ENCODE data around the gene PPP1CC.

The PPP1CC gene

DNA sequence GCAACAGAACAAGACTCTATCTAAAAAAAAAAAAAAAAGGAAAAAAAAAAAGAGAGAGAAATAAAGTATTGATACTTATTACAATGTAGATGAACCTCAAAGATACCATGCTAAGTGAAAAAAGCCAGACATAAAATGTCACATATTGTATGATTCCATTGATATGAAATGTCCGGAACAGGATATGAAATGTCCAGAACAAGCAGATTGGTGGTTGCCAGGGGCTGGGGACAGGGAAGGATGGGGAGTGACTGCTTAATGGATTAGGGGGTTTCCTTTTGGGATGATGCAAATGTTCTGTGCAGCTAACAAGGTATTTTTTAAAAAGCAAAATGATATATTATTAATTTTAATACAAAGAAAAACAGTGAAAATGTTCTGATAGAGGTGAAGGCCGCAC lies 58.8 kb downstream of the PPP1CC start:
- Mint-ChIP-seq H3K4me3 (no peak overlapping the region), H3K27ac (no peak overlapping the region), H3K4me1 (no peaks in the 10 kb centered on the region), H3K36me3 (ENCODE audit: low read depth) (peaks cover 19% of the 10 kb centered on the region), H3K27me3 (ENCODE audit: low read depth) (peaks cover 9% of the 10 kb centered on the region), H3K9me3 (peaks cover 13% of the 10 kb centered on the region)
- TF ChIP-seq, protein P1, sequence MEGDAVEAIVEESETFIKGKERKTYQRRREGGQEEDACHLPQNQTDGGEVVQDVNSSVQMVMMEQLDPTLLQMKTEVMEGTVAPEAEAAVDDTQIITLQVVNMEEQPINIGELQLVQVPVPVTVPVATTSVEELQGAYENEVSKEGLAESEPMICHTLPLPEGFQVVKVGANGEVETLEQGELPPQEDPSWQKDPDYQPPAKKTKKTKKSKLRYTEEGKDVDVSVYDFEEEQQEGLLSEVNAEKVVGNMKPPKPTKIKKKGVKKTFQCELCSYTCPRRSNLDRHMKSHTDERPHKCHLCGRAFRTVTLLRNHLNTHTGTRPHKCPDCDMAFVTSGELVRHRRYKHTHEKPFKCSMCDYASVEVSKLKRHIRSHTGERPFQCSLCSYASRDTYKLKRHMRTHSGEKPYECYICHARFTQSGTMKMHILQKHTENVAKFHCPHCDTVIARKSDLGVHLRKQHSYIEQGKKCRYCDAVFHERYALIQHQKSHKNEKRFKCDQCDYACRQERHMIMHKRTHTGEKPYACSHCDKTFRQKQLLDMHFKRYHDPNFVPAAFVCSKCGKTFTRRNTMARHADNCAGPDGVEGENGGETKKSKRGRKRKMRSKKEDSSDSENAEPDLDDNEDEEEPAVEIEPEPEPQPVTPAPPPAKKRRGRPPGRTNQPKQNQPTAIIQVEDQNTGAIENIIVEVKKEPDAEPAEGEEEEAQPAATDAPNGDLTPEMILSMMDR (IDR thresholded peaks at IDR 0.05; ENCODE audit: unreplicated experiment in 3 of 3) = no peak

DNA sequence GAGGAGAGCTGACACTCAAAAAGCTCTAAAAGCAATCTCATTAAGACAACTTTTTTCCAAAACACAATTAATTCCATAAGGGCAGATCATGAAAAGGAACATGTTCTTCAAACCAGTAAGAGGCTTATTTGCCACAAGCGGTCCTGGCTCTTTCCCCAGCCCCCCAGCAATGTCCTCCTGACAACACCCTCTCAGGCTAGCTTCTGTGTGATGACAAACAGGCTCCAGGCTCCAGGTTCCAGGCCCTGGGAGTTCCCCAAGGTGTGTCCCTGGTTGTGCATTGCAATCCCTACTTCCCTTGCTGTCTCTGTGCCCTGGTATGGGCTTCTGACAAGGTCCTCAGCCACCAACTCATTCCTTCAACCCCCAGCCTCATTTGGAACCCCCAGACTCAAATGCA lies 62.7 kb downstream of the PPP1CC start:
- H3K27me3 Mint-ChIP-seq (ENCODE audit: low read depth) = no peaks in the 10 kb centered on the region
- peaks cover 16% of the 10 kb centered on the region for H3K36me3 Mint-ChIP-seq (ENCODE audit: low read depth)
- TF ChIP-seq, protein P1 (IDR thresholded peaks at IDR 0.05; ENCODE audit: unreplicated experiment in 3 of 3) = no peak
- H3K27ac Mint-ChIP-seq = no peak overlapping the region
- peaks cover 7% of the 10 kb centered on the region for H3K9me3 Mint-ChIP-seq
- H3K4me1 Mint-ChIP-seq = peaks cover 6% of the 10 kb centered on the region
- H3K4me3 Mint-ChIP-seq = no peak overlapping the region

DNA sequence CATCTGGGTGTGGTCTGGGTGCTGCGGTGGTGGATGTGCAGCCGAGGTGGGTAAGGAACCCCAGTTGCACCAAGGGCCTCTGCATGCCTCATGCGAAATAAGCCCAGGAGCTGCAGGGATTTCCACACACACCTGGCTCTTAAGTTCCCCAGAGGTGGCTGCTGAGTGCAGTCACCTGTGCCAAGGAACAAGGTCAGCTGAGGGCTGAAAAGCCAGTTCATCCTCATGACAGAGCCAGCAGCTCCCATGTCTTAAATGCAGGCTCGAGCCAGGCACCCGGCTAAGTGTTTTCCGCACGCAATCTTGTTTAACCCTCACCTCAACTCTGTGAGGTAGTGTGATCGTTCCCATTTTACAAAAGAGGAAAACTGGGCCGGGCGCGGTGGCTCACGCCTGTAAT lies 63.5 kb downstream of the PPP1CC start:
- Mint-ChIP-seq H3K4me1 (peaks cover 6% of the 10 kb centered on the region), H3K36me3 (ENCODE audit: low read depth) (peaks cover 16% of the 10 kb centered on the region), H3K4me3 (no peak overlapping the region), H3K27ac (no peak overlapping the region), H3K27me3 (ENCODE audit: low read depth) (no peaks in the 10 kb centered on the region), H3K9me3 (peaks cover 8% of the 10 kb centered on the region)
- TF ChIP-seq, protein P1 (IDR thresholded peaks at IDR 0.05; ENCODE audit: unreplicated experiment in 3 of 3) = no peak

DNA sequence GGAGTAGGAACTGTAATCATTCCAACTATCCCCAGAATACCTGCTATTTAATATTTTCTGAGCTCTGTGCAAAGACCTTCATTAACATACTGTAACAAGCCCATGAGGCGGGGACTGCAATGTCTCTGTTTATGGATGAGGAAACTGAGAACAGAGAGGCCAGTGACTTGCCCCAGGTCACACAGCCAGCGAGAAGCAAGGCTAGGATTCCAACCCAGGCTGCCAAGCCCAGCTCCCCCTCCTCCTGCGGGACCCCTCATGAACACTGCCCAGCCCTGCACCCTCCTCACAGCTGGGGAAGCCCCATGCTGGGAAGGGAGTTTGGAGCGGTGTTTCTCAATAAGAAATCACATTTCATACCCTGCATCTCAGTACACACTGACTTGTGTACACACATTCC lies 64.7 kb downstream of the PPP1CC start:
- Mint-ChIP-seq H3K27me3 (ENCODE audit: low read depth) (no peaks in the 10 kb centered on the region), H3K9me3 (peaks cover 9% of the 10 kb centered on the region), H3K4me3 (no peak overlapping the region), H3K27ac (no peak overlapping the region), H3K4me1 (peaks cover 6% of the 10 kb centered on the region), H3K36me3 (ENCODE audit: low read depth) (peaks cover 18% of the 10 kb centered on the region)
- TF ChIP-seq, protein P1 (IDR thresholded peaks at IDR 0.05; ENCODE audit: unreplicated experiment in 3 of 3) = no peak

DNA sequence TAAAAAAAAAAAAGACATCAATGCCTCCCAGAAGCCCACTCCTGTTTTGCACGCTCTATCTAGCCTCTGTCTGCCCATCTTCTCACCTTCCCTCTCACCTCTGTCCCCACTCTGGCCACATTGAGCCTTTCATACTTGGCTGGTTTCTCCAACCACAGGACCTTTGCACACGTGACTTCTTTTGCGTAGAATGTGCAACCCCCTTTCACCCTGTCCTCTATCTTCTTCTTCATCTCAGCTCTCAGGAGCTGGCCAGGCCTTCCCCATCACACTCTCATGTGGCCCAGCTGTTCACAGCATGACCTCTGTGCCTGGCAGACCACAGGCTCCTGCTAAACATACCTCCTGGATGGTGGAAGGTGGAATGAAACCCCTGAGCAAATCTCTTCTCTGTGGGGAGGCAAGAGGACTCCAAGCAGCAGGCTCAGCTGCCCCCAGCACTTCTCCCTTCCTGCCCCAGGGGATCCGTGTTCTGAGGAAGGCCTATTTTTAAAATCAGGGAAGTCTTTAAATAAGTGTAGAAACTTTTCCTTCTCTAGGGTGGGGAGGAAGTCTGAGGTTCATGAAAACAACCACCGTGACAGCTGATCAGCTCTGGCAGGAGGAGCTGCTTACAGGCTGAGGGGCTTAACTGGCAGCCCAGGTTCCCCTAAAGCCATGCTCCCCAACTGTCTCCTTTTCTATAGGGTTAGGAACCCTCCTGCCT lies 65.3 kb downstream of the PPP1CC start:
- Mint-ChIP-seq H3K36me3 (ENCODE audit: low read depth) (peaks cover 21% of the 10 kb centered on the region), H3K4me3 (no peak overlapping the region), H3K9me3 (peaks cover 9% of the 10 kb centered on the region), H3K4me1 (peaks cover 6% of the 10 kb centered on the region), H3K27ac (no peak overlapping the region), H3K27me3 (ENCODE audit: low read depth) (no peaks in the 10 kb centered on the region)
- TF ChIP-seq, protein P1 (IDR thresholded peaks at IDR 0.05; ENCODE audit: unreplicated experiment in 3 of 3) = no peak

DNA sequence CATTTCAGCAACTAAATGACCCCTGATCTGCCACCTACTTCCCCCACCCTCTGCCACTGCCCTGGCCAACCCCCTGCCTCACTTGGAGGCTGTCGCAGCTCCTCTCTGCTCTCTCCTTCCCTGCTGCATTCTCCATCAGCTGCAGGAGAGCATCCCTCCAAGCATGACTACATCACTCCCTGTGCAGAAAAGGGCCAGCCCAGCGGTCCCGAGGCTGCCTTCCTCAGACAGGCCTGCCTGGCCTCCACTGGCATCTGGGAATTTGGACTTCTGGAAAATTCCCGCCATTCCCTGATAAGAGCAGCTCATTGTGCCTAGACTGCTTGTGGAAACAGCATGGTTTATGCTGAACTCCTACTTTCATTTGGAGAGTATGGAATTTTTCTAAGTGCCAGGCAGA lies 66.5 kb downstream of the PPP1CC start:
- peaks cover 9% of the 10 kb centered on the region for H3K9me3 Mint-ChIP-seq

More for the DNA sequence above, 66.5 kb downstream of the PPP1CC start:
- Mint-ChIP-seq H3K4me1 (peaks cover 6% of the 10 kb centered on the region), H3K27me3 (ENCODE audit: low read depth) (no peaks in the 10 kb centered on the region), H3K27ac (no peak overlapping the region), H3K4me3 (no peak overlapping the region), H3K36me3 (ENCODE audit: low read depth) (peaks cover 21% of the 10 kb centered on the region)
- TF ChIP-seq, protein P1 (IDR thresholded peaks at IDR 0.05; ENCODE audit: unreplicated experiment in 3 of 3) = no peak
